ENCODE results near the gene SERTAD4.
"Not testable (repeated sequence)": the region's sequence is repeated elsewhere in the genome, so short reads cannot be mapped to it uniquely, and the experiment has no call there.

SERTAD4 gene

DNA sequence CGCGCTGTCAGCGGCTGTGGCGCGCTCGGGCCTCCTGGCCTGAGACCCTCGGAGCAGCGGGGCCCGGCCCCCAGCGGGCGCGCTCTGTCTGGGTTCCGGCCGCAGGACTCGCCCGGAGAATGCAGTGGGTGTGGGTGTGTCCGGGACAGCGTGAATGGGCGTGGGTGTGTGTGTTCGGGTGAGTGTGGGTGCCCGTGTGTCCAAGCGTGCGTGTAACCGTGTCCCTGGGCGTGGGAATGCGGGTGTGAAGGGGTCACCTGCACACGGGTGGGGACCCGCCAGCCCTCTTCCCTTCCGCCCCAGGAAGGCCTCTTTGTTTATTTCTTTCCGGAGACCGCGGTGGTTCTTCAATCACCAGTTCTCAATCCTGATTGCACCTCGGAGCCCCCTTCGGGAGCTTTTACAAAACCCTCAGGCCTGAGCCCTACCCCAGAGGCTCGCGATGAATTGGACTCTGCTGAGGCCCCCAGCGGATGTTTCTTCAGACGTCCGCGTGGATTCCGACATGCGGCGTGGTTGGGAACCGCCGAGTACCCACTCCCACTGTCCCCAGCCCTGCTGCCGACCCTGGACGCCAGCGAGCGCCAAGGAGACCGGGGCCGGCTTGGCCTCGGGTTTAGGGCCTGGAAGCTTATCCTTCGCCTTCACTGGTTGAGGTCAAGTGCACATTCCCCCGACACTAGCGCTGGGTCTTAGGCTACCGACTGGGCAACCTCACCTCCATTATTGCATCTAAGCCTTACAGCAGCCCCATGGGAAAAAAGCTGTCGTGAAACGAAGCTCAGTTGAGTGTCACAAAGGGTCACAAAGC is 19.3 kb downstream of the SERTAD4 start:
- no peak for DNase-seq (ENCODE audit: low read depth, low spot score)

DNA sequence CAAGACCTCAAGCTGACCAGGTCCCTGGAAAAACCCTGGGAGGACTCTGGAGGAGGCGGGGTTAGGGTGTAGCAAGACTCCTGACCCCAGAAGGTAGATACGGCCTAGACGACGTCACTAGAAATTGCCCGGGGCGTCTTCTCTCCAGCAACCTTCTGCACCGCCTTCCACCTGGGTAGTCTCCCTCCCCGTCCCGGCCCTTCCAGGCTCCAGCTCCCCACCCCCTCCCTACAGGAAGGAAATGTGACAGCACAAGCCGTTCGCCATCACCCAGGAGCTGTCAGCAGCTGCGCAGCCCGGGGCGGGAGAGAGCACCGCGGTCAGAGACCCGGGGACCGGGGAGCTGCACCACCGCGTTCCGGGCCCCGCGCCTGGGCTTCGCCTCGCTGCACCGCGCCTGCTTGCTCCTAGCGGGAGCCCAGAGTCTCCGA is 20.0 kb downstream of the SERTAD4 start:
- peak overlapping the region; percentile 7 for H3K4me3 ChIP-seq (ENCODE audit: low read length)
- no peak for DNase-seq (ENCODE audit: low read depth, low spot score)

More for the DNA sequence above, 19.3 kb downstream of the SERTAD4 start:
- H3K4me3 ChIP-seq (ENCODE audit: low read length), result peak overlapping the region; percentile 30

DNA sequence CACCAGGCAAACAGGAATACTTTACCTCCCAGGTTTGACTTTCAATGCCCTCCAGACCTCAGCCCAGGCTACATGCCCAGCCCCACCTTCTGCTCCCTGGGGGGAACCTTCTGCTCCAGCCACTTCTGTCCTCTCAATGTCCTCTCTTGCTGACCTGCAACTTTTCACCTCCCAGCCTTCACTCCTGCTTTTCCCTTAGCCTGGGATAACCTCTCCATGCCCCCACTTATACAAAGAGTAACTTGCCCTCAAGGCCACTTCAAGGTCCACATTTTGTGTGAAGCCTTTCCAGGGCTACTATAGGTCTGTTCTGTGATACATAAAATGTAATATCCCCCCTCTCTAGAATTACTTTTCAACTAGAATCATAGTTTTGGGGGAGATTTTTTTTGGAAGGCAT is 21.7 kb downstream of the SERTAD4 start:
- no peak for DNase-seq (ENCODE audit: low read depth, low spot score)
- H3K4me3 ChIP-seq (ENCODE audit: low read length), result no peak overlapping the region

DNA sequence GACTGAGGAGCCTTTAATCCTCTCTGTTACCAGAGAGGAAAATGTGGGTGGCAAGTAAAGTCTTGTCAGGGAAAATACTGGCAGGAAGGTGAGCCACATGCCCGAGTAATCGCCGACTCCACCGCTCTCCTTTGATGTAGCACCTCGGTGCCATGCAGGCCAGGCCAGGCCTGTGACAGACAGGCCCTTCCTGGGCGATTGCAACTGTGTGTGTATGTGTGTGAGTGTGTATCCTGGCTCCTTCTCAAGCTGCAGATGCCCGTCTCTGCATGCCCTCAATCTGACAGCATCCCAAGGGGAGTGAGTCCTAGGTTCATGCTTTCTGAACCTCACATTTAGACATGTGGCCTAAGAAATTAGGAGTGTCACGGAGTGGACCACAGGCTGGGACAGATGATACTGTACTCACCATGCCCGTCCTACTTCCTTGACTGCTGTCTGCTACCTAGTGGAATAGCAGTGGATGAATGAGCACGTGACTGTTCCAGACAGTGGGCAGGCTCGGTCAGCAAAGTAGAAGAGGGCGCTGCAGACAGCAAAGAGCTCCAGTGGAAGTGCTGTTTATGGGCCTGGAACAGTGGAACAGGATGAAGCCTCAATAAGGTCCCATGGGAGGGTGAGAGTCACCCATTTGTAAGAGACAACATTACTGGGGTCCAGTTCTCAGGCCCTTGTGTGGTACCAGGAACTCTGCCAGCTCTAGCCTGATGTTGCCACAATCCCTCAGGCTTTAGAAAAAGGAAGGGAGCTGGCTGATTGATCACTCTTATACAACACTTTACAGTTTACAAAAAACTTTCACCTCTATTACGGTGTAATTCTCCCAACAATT is 25.3 kb downstream of the SERTAD4 start:
- no peak overlapping the region for H3K4me3 ChIP-seq (ENCODE audit: low read length)
- DNase-seq (ENCODE audit: low read depth, low spot score), result no peak

DNA sequence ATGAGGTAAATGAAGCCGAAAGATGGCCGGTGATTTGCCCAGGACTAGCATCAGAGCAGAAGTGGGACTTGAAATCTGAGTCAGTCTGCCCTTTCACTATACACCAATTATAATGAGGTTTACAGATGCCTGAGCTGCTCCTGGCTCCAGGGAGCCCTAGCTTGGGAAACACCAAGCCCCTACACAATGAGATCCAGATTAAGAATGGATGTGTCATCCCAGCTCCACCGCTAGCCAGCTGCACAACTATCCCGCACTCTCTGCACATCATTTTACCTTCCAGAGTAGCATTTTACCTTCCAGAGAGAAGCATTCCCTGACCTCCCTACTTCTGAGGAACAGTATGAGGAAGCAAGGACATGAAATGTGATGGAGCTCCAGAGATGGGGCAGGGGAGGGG is 27.0 kb downstream of the SERTAD4 start:
- no peak for DNase-seq (ENCODE audit: low read depth, low spot score)
- H3K4me3 ChIP-seq (ENCODE audit: low read length), result no peak overlapping the region

DNA sequence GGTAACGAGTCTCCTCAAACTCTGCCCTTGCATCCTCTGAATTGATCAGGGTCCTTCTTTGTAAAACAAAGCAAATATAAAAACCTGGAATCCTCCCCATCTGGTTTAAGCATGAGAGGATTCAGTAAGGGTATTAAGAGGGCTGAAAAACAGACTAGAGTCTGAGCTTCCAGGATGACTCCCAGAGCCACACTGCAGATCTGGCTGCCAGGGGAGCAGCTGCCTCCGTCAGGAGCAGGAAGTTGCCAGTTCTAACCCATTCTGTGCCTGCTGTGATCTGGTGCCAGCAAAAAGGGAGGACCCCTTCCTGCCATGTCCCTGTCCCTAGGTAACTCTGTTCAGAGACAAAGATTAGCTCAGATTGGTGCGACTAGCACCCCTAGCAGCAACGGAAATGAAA is 27.5 kb downstream of the SERTAD4 start:
- DNase-seq (ENCODE audit: low read depth, low spot score), result no peak

DNA sequence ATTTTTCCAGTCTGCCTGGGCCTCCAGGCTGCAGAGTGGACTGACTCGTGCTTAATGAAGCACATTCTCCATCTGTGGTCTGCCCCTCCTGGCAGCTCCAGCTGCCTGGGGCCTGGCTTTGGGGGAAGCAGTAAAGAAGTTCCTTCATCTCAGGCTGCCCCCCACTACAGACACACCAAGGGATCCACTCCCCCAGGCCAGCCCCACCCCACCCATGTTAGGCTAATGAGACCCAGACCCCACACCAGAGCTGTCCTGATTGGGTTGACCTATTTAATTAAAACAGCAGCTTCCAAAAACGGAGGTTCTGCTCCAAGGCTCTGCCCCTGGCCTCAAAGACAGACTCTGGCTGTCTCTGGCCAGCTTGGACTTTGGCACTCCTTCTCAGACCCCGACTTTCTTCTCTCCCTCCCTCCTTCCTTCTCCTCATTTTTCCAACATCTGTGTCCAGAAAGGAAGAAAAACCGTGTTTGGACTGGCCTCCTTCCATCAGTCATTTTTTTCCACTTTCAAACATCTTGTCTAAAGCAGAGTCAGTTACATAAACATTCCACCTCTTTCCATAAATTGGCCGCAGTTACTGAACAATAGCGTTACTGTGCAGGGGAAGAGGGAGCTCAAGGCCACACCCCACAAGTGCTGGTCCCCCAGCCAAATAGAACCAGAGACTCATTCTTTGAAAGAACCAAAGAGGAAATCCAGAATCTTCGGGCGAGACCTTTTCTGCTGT is 29.7 kb downstream of the SERTAD4 start:
- no peak for DNase-seq (ENCODE audit: low read depth, low spot score)
- H3K4me3 ChIP-seq (ENCODE audit: low read length), result no peak overlapping the region

More for the DNA sequence above, 27.5 kb downstream of the SERTAD4 start:
- no peak overlapping the region for H3K4me3 ChIP-seq (ENCODE audit: low read length)

DNA sequence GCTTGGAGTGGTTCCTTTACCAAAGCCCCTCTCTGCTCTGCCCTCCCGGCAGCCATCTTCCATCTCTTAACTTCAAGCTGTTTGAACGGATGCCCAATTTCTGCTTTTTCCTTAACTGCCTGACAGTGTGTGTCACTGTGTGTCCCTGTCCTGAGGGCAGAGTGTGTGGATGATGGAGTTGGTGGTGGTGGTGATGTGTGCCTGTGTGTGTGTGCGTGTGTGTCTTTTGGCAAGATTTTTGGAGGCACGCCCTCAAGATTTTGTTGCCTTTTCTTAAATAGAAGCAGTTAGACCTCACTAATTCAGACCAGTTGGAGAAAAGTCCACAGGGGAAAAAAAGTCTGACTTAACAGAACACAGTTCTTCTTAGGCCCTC is 30.3 kb downstream of the SERTAD4 start:
- no peak overlapping the region for H3K4me3 ChIP-seq (ENCODE audit: low read length)
- no peak for DNase-seq (ENCODE audit: low read depth, low spot score)

DNA sequence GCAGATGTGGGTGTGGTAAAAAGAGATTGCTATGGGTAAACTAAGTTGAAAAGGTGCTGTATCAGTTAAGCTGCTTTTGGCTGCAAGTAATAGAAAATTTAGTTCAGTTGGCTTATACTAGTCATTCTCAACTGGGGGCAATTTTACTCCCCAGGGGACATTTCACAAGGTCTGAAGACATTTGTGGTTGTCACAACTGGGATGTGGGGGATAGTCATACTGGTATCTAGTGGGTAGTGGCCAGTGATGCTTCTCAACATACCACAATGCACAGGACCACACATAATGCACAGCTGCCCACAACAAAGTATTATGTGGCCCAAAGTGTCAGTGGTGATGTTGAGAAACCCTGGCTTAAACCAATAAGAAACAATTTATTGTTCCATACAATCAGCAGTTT is 31.4 kb downstream of the SERTAD4 start:
- no peak for DNase-seq (ENCODE audit: low read depth, low spot score)
- no peak overlapping the region for H3K4me3 ChIP-seq (ENCODE audit: low read length)

DNA sequence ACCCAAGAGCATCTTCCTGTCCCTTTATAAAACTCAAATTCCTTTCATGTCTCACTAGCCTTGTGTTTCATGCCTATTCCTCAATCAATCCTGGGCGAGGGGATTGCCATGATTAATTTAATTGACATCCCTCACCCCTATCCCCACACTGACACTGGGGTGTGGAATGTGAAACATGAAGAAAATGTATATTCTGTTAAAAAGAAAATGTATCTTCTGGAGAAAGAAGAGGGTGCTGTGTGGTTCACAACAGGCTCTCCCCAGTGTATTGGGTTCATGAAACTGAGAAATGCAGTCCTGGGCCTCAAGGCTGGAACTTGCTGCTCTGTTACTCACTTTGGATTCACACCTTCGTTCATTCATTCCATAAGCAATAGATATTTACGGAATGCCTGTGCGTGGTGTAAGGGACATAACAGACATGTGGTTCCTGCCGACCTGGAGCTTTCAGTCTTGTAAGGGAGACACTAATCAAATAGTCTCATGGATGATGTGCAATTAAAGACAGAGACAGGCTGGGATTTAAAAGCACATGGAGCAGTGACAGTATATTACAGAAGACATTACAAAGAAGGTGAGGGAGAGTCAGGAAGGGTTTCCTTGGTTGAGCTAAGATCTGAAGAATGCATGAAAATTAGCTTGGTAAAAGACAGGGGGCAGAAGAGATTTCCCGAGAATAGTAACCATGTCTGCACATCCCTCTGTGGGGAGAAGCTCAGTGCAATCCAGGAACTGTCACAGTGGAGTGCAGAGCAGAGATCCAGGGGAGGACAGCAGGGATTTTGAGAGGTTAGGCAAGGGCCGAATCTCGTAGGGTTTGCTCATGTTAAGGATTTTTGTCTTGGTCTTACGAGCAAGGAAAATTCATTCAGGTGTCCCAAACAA is 32.1 kb downstream of the SERTAD4 start:
- no peak overlapping the region for H3K4me3 ChIP-seq (ENCODE audit: low read length)
- no peak for DNase-seq (ENCODE audit: low read depth, low spot score)

DNA sequence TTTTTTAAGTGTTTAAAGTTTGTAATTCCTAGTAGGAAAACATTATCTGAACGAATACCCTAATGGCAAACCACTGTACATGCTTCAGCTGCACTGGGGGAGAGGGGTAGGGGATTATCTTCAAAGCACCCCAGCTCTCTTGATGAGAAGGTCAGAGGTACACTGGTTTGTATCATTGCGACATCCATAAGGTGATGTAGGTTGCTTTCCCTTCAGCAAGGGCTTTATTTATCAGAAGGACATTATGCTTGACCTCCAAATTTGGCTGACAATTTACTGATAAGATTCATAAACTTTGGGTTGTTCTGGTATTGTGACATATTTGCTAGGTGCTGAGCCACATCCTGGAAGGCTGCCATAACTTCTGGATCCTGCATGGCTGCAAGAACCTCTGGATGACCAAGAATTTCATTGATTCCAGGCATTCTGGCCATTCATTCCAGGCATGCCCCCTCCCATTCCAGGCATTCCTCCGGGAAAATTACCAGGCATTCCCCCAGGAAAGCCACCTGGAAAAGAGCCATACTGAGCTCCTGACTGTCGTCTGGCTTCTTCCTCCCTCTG is 32.9 kb downstream of the SERTAD4 start:
- DNase-seq (ENCODE audit: low read depth, low spot score); H3K4me3 ChIP-seq (ENCODE audit: low read length): not testable (repeated sequence)

DNA sequence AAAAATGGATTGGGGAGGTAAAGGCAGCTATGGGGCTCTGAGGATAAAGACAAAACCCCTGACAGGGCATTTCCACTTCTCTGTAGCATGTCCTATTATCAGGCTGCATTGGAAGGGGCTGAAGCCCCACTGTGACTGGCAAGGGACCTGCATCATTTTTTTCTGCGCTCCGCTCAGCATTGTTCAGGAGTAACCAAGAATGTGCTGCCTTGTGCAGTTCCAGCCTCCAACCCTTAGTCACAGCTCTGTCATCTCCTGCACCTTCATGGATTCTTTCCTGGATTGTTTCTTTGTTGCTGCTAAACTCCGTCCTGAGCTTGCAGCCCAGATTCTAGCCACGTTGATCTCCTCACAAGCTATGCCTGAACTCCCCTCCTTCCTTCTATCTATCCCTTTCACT is 37.4 kb downstream of the SERTAD4 start:
- no peak for DNase-seq (ENCODE audit: low read depth, low spot score)
- no peak overlapping the region for H3K4me3 ChIP-seq (ENCODE audit: low read length)

DNA sequence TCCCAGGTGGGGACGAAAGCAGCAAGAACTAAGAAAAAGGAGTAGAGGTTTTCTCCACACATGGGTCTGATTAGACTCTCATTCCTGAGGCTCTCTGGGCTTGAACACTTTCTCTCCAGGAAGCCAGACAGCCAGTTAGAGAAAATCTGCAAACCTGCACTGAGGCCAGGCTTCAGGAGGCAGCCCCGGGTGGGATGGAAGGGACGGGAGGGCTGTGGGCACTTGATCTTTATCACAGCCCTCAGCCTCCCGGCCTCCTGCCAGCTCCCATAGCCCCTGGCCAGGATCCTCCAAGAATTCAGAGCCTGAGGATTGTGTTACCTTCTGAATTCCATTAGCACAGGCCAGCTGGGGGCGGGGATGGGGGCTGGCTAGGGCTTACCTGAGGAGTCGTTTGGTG is 40.1 kb downstream of the SERTAD4 start:
- H3K4me3 ChIP-seq (ENCODE audit: low read length), result no peak overlapping the region

DNA sequence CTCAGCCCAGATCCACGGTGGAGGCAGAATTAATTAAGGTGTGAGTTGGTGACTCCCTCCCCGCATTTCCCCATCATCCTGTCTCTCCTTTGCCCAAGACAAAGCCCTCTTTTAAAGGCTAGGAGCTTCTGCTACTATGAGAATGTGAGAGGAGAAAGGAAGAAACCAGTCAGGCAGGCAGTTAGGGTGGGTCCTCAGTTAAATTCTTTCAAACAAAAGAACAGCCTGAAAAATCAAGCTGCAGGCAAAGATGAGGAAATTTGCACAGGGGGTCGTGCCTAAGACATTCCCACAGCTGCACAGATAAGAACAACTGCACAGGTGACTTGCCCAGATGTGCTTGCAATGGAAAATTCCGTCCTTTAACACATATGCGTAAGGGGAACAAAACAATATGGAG is 47.6 kb downstream of the SERTAD4 start:
- no peak for DNase-seq (ENCODE audit: low read depth, low spot score)

More for the DNA sequence above, 40.1 kb downstream of the SERTAD4 start:
- no peak for DNase-seq (ENCODE audit: low read depth, low spot score)

DNA sequence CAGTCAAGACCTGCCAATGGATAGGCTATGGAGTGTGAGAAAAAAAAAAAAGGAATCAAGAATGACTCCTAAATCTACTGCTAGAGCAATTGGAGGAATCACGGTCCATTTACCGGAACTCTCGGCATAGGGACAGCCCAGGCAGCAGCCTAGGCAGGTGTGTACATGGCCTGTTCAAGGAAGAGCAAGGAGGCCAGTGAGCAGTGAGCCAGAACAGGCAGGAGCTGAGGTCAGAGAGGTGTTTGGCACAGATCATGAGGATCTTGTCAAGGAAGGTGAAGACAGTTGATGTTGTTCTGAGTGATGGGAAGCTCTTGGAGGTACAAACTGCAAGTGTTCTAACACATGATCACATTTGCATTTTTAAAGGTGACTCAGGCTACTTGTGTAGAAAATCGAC is 55.5 kb downstream of the SERTAD4 start:
- DNase-seq (ENCODE audit: low read depth, low spot score), result no peak
- H3K4me3 ChIP-seq (ENCODE audit: low read length), result no peak overlapping the region

More for the DNA sequence above, 47.6 kb downstream of the SERTAD4 start:
- no peak overlapping the region for H3K4me3 ChIP-seq (ENCODE audit: low read length)

DNA sequence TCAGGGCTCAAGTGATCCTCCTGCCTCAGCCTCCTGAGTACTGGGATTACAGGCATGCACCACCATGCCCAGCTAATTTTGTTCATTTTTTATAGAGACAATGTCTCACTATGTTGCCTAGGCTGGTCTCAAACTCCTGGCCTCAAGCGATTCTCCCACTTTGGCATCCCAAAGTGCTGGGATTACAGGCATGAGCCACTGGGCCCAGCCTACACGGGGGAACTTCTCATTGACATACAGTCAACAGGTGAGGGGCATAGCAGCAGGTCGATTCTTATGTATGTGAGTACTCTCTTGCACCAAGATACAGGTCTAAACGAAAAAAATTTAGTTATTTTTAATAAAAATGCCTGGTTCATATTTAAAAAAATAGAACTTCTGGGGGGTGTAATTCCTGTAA is 56.7 kb downstream of the SERTAD4 start:
- DNase-seq (ENCODE audit: low read depth, low spot score), result no peak
- no peak overlapping the region for H3K4me3 ChIP-seq (ENCODE audit: low read length)

DNA sequence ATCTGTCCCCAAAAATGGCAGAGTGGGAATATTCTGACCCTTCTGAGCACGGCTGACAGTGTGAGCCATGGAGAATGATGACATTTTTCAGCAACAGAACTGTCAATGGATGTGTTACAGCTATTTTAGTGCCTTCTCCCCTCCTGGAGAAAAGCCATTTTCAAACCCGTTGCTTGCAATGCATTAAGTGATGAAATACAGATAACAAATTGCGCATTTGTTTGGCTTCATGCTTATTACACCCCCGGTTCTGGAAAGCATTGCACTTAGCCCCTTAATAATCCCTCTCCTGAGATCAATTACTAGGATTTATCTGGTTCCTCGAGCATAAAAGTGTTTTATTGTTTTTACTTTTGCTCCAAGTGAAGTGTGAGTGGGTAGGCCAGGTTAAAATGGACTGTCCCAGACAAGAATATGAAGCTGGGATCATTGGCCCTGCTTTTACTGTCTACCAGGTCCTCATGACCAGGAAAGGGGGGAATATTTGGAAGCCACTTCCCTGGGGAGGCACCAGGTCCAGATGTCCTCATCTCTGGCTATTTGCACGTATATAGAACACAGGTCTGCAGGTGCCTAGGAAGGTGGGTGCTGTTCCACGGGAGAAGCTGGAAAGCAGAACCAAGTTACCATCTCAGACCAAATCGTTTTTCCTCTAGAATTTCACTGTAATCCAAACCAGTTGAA is 58.6 kb downstream of the SERTAD4 start:
- no peak overlapping the region for H3K4me3 ChIP-seq (ENCODE audit: low read length)
- no peak for DNase-seq (ENCODE audit: low read depth, low spot score)

DNA sequence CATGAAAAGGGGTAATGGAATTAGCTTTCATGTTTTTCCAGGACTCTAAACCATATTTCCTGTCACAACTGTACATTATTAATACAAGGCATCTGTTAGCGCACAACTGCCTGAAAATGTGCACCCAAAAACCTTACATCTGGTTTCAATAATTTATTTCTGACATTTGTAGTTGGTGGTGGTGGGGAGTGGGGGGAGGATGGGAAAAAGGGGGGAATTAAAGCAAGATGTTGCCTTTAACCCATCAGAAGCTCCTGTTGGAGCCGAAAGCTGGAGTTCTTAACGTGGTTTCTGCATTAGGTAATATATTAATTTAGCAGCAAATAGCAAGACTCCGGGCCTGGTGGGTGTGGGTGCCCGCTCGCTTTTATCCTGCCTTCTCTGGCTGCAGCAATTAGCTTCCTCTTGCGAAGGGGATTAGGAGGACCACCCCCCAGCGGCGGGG is 59.2 kb downstream of the SERTAD4 start:
- no peak for DNase-seq (ENCODE audit: low read depth, low spot score)
- no peak overlapping the region for H3K4me3 ChIP-seq (ENCODE audit: low read length)

All from Jurkat, Clone E6-1 (cell line).